Mesendoderm (in vitro differentiated cells): Measurements from ENCODE around the gene CNGB1.

Experiments used
- DNase-seq: peaks from one replicate; pipeline ENCODE4 v3.0.0; 2013
- H2AK5ac ChIP-seq: 2 replicates; pipeline ENCODE4 v1.6.1; 2013; ENCODE audit warnings: low read length, inconsistent platforms
- H2BK120ac ChIP-seq: 2 replicates; pipeline ENCODE4 v1.6.1; 2013; ENCODE audit warnings: low read depth, mild to moderate bottlenecking, low read length, moderate library complexity, mixed read lengths
- H2BK15ac ChIP-seq: replicated peaks from 2 replicates; pipeline ENCODE4 v1.6.1; 2013; ENCODE audit warnings: low read depth, mild to moderate bottlenecking, moderate library complexity
- H2BK5ac ChIP-seq: 2 replicates; pipeline ENCODE4 v1.6.1; 2013; ENCODE audit warnings: low read length, inconsistent platforms
- H3K18ac ChIP-seq: 2 replicates; pipeline ENCODE4 v1.6.1; 2013; ENCODE audit warnings: mild to moderate bottlenecking, low read length, mixed read lengths
- H3K23ac ChIP-seq: one replicate; pipeline ENCODE4 v1.6.1; 2013; ENCODE audit warnings: low read length
- H3K27ac ChIP-seq: 2 replicates; pipeline ENCODE4 v1.5.1; 2013; ENCODE audit warnings: low read depth, mild to moderate bottlenecking, inconsistent platforms, low read length, moderate library complexity
- H3K27me3 ChIP-seq: 2 replicates; pipeline ENCODE4 v1.6.1; 2013; ENCODE audit warnings: low read length, control low read depth, mild to moderate bottlenecking, inconsistent platforms; ENCODE audit not compliant: insufficient read depth, poor library complexity
- H3K36me3 ChIP-seq: 2 replicates; pipeline ENCODE4 v1.6.1; 2013; ENCODE audit warnings: low read length, inconsistent platforms; ENCODE audit not compliant: control insufficient read depth, insufficient read depth
- H3K4ac ChIP-seq: one replicate; pipeline ENCODE4 v1.6.1; 2013; ENCODE audit warnings: low read depth, mild to moderate bottlenecking, low read length, moderate library complexity
- H3K4me1 ChIP-seq: 2 replicates; pipeline ENCODE4 v1.6.1; 2013; ENCODE audit warnings: low read depth, low read length, inconsistent platforms; ENCODE audit not compliant: control insufficient read depth
- H3K4me2 ChIP-seq: 2 replicates; pipeline ENCODE4 v1.6.1; 2013; ENCODE audit warnings: low read length
- H3K4me3 ChIP-seq: 2 replicates; pipeline ENCODE4 v1.5.1; 2013; ENCODE audit warnings: mild to moderate bottlenecking, low read length
- H3K56ac ChIP-seq: one replicate; pipeline ENCODE4 v1.6.1; 2013; ENCODE audit warnings: low read length
- H3K79me1 ChIP-seq: 2 replicates; pipeline ENCODE4 v1.6.1; 2013; ENCODE audit warnings: low read length, inconsistent platforms
- H3K79me2 ChIP-seq: 2 replicates; pipeline ENCODE4 v1.6.1; 2013; ENCODE audit warnings: mild to moderate bottlenecking, low read length; ENCODE audit not compliant: control insufficient read depth, insufficient read depth
- H3K9ac ChIP-seq: 2 replicates; pipeline ENCODE4 v1.6.1; 2013; ENCODE audit warnings: low read length, inconsistent platforms
- H4K5ac ChIP-seq: one replicate; pipeline ENCODE4 v1.6.1; 2013; ENCODE audit warnings: low read length
- H4K8ac ChIP-seq: one replicate; pipeline ENCODE4 v1.6.1; 2013; ENCODE audit warnings: low read depth, mild to moderate bottlenecking, control low read depth, low read length, moderate library complexity
- WGBS: extraction: QIAGEN DNeasy Blood & Tissue Kit; methylation state at CpG from one replicate; pipeline ENCODE4 v1.1.7; 2013; ENCODE audit warnings: low lambda C conversion rate, missing lambda C conversion rate; ENCODE audit not compliant: insufficient coverage; ENCODE audit errors: extremely low coverage; 5-methylcytosine and 5-hydroxymethylcytosine counted together

Gene CNGB1

DNA sequence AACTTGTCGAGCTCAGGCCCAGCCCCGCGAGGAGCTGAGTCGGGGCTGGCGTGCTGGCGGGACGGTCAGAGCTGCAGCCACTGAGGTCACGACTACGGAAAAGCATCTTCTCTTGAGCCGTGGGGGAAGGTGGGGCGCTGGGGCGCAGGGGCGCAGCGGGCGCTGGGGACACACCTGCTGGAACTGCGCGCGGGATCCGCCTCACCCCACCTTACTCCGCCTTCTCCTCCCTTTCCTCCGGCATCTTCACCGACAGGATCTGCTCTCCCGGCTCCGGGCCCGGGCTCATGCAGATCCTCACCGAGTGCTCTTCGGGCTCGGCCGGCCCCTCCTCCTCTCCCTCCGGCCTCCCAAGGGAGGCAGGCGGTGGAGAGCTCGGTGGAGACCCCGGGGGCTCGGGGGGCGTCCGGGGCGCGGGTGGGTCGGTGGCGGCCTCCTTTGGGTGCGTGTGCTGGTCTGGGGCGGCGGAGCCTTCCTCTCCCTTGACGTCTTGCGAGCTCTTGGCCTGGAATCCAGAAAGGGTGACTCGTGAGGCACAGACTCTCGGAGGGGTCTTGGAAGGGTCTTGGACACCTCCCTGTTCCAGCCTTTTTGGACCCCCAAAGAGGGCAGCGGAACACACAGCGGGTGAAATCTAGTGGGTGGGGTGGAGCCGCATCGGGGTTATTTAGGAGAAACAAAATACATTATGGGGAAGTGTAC is 86.8 kb downstream of the CNGB1 start:
- H3K27me3 ChIP-seq = no peaks in the 10 kb centered on the region
- H2BK5ac ChIP-seq = no peak overlapping the region
- H3K4me1 ChIP-seq = peaks cover 11% of the 10 kb centered on the region
- H3K18ac ChIP-seq = peak overlapping the region; percentile 22
- no peak overlapping the region for H2BK120ac ChIP-seq
- WGBS = no CpG with 5 or more reads among the region's 51 CpGs
- peak overlapping the region; percentile 63 for H3K56ac ChIP-seq
- H3K36me3 ChIP-seq = no peaks in the 10 kb centered on the region
- H3K4ac ChIP-seq = peak overlapping the region; percentile 39
- no peaks in the 10 kb centered on the region for H3K79me1 ChIP-seq
- H3K79me2 ChIP-seq = no peaks in the 10 kb centered on the region
- no peak overlapping the region for H3K27ac ChIP-seq
- H4K8ac ChIP-seq = no peak overlapping the region
- H3K9ac ChIP-seq = peak overlapping the region; percentile 42
- H2AK5ac ChIP-seq = no peak overlapping the region
- no peak overlapping the region for H3K23ac ChIP-seq
- H2BK15ac ChIP-seq = no peak overlapping the region
- no peak overlapping the region for H4K5ac ChIP-seq
- H3K4me2 ChIP-seq = peak overlapping the region; percentile 22
- DNase-seq = no peak
- H3K4me3 ChIP-seq = no peak overlapping the region

DNA sequence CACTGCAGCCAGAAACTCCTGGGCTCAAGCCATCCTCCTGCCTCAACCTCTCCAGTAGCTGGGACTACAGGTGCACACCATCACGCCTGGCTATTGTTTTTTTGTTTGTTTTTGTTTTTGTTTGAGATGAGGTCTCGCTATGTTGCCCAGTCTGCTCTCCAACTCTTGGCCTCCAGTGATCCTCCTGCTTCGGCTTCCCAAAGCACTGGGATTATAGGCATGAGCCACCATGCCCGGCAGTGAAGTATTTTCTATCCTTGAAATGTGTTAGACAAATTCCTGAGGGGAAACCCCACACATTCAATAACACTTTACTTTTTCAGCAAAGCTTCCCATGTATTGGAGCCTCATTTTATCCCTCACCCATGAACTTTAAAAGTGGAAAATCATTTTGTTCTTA is 87.4 kb downstream of the CNGB1 start:
- WGBS = no CpG with 5 or more reads among the region's 4 CpGs
- no peak overlapping the region for H3K4me3 ChIP-seq

DNA sequence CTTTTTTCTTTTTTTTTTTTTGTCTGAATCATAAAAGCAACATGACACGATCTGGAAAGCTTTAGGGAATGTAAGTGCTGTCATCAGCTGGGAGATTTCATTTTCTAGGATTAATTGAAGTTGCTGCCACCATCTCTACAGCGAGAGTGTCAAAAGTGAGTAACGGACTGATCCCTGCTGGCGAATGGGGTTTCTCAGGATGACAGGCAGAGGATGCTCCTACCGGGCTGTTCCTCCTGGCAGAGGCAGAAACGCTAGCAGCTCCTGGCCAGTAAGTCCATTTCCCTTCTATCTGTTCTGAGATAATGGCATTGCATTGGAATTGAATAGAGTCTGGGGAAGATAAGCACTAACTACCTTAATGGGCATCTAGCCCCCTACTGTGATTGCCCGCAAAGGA is 88.1 kb downstream of the CNGB1 start:
- no peaks in the 10 kb centered on the region for H3K36me3 ChIP-seq
- H3K23ac ChIP-seq = no peak overlapping the region
- H3K27me3 ChIP-seq = no peaks in the 10 kb centered on the region
- no peak overlapping the region for H4K5ac ChIP-seq
- H2AK5ac ChIP-seq = no peak overlapping the region
- H3K79me1 ChIP-seq = no peaks in the 10 kb centered on the region
- H2BK5ac ChIP-seq = no peak overlapping the region
- H3K18ac ChIP-seq = no peak overlapping the region
- H3K79me2 ChIP-seq = no peaks in the 10 kb centered on the region
- H3K56ac ChIP-seq = no peak overlapping the region
- H4K8ac ChIP-seq = no peak overlapping the region
- peaks cover 11% of the 10 kb centered on the region for H3K4me1 ChIP-seq
- no peak overlapping the region for H2BK120ac ChIP-seq
- peak; percentile 95 for DNase-seq
- no peak overlapping the region for H3K4ac ChIP-seq
- no peak overlapping the region for H3K4me2 ChIP-seq
- H2BK15ac ChIP-seq = no peak overlapping the region
- no peak overlapping the region for H3K4me3 ChIP-seq
- WGBS = no CpG with 5 or more reads among the region's 7 CpGs
- H3K9ac ChIP-seq = no peak overlapping the region
- H3K27ac ChIP-seq = no peak overlapping the region

More for the DNA sequence above, 87.4 kb downstream of the CNGB1 start:
- H3K79me1 ChIP-seq = no peaks in the 10 kb centered on the region
- no peak overlapping the region for H4K5ac ChIP-seq
- no peak overlapping the region for H2BK15ac ChIP-seq
- H3K27ac ChIP-seq = no peak overlapping the region
- no peaks in the 10 kb centered on the region for H3K36me3 ChIP-seq
- no peak overlapping the region for H3K4me2 ChIP-seq
- no peak overlapping the region for H3K56ac ChIP-seq
- H3K9ac ChIP-seq = no peak overlapping the region
- no peak overlapping the region for H2BK120ac ChIP-seq
- H2AK5ac ChIP-seq = no peak overlapping the region
- H3K23ac ChIP-seq = no peak overlapping the region
- H3K4me1 ChIP-seq = peaks cover 11% of the 10 kb centered on the region
- no peak overlapping the region for H2BK5ac ChIP-seq
- no peak overlapping the region for H4K8ac ChIP-seq
- no peak overlapping the region for H3K18ac ChIP-seq
- no peaks in the 10 kb centered on the region for H3K27me3 ChIP-seq
- no peak overlapping the region for H3K4ac ChIP-seq
- no peaks in the 10 kb centered on the region for H3K79me2 ChIP-seq
- DNase-seq = no peak

DNA sequence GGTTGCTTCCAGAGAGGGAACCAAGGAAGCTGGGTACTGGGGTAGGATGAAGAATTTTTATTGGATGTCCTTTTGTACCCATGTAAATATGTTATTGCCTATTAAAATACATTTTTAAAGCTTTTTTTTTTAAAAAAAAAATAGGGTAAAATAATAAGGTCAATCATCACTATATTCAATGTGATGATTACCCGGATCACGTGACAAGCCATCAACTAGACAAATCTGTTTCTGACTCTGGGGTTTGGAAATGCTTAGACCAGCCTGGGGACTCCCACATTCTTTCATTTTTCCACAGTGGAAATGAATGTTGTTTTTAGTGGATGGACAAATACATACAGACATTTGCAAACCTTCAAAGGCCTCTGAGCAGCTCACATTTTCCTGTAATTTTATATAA is 88.7 kb downstream of the CNGB1 start:
- Histone ChIP-seq H3K79me2 (no peaks in the 10 kb centered on the region), H3K36me3 (no peaks in the 10 kb centered on the region), H3K4ac (no peak overlapping the region), H3K23ac (no peak overlapping the region), H4K8ac (no peak overlapping the region), H2BK15ac (no peak overlapping the region), H2AK5ac (no peak overlapping the region), H3K27me3 (no peaks in the 10 kb centered on the region), H3K4me2 (no peak overlapping the region), H3K9ac (no peak overlapping the region), H2BK120ac (no peak overlapping the region), H3K4me3 (no peak overlapping the region), H3K18ac (no peak overlapping the region), H3K56ac (no peak overlapping the region), H3K27ac (no peak overlapping the region), H3K79me1 (no peaks in the 10 kb centered on the region), H2BK5ac (no peak overlapping the region), H4K5ac (no peak overlapping the region), H3K4me1 (peaks cover 11% of the 10 kb centered on the region)
- no CpG with 5 or more reads among the region's 2 CpGs for WGBS
- DNase-seq = no peak

DNA sequence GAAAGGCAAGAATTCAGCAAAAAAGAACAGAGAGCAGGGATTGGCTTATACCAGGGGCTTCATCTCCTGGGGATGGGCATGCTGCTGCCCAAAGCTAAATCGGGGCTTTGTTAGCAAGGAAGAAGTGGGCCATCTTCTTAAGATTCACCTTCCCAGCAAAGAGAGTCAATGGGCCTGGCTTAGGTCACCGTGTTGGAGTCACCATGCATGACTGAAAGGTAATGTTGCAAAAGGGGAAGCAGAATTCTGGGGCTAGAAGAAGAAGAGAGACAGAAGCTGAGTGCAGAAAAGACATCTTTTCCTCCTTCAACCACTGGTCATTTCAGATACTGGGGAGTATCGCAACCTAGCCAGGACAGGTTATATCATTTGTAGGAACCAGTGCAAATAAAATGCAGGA is 92.3 kb downstream of the CNGB1 start:
- no peak for DNase-seq
- Histone ChIP-seq H3K4me3 (no peak overlapping the region), H3K4me2 (no peak overlapping the region), H3K23ac (no peak overlapping the region), H2BK15ac (no peak overlapping the region), H3K36me3 (no peaks in the 10 kb centered on the region), H2AK5ac (no peak overlapping the region), H2BK120ac (no peak overlapping the region), H3K9ac (no peak overlapping the region), H3K4ac (no peak overlapping the region), H3K27me3 (no peaks in the 10 kb centered on the region), H3K18ac (no peak overlapping the region), H3K4me1 (peaks cover 7% of the 10 kb centered on the region), H4K5ac (no peak overlapping the region), H3K56ac (no peak overlapping the region), H2BK5ac (no peak overlapping the region), H4K8ac (no peak overlapping the region), H3K79me2 (no peaks in the 10 kb centered on the region), H3K27ac (no peak overlapping the region), H3K79me1 (no peaks in the 10 kb centered on the region)
- WGBS = no CpG with 5 or more reads among the region's 3 CpGs

DNA sequence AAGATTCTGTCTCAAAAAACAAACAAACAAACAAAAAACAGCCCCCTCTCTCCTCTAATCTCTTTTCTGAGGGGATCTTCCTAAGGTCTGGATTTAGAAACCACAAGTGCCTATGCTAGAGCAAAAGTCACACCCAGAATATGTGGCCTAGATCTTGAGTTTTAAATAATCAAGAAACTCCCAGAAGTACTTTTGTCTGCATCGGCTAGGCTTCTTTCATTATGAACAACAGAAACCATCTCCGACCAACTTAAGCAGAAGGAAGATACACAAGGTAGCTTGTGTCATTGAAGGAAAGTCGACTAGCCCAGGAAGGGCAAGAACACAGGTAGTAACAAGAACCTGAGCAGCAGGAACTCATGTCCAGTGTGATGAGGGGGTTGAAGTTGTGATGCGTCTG is 94.7 kb downstream of the CNGB1 start:
- Histone ChIP-seq H3K4ac (no peak overlapping the region), H3K4me1 (peaks cover 2% of the 10 kb centered on the region), H3K27me3 (no peaks in the 10 kb centered on the region), H2BK15ac (no peak overlapping the region), H3K79me2 (no peaks in the 10 kb centered on the region), H2BK5ac (no peak overlapping the region), H3K56ac (no peak overlapping the region), H3K4me3 (no peak overlapping the region), H4K8ac (no peak overlapping the region), H3K36me3 (no peaks in the 10 kb centered on the region), H2BK120ac (no peak overlapping the region), H4K5ac (no peak overlapping the region), H3K18ac (no peak overlapping the region), H2AK5ac (no peak overlapping the region), H3K27ac (no peak overlapping the region), H3K79me1 (no peaks in the 10 kb centered on the region), H3K9ac (no peak overlapping the region), H3K4me2 (no peak overlapping the region), H3K23ac (no peak overlapping the region)
- no peak for DNase-seq
- no CpG with 5 or more reads among the region's 4 CpGs for WGBS
